DND-41 (cell line): ENCODE results near the gene SPTLC2.

Source experiments
- EZH2 ChIP-seq: IDR thresholded peaks from 3 replicates; pipeline ENCODE4 v1.6.1; 2012; ENCODE audit warnings: borderline replicate concordance, low read depth, mild to moderate bottlenecking, moderate library complexity, low read length, inconsistent platforms; ENCODE audit not compliant: severe bottlenecking
- TF ChIP-seq, protein P1 (sequence below): IDR thresholded peaks from 2 replicates; pipeline ENCODE4 v1.5.1; 2012; ENCODE audit warnings: borderline replicate concordance, low read length, moderate library complexity, mild to moderate bottlenecking; ENCODE audit not compliant: poor library complexity, severe bottlenecking; ENCODE audit errors: extremely low read depth

DNA sequence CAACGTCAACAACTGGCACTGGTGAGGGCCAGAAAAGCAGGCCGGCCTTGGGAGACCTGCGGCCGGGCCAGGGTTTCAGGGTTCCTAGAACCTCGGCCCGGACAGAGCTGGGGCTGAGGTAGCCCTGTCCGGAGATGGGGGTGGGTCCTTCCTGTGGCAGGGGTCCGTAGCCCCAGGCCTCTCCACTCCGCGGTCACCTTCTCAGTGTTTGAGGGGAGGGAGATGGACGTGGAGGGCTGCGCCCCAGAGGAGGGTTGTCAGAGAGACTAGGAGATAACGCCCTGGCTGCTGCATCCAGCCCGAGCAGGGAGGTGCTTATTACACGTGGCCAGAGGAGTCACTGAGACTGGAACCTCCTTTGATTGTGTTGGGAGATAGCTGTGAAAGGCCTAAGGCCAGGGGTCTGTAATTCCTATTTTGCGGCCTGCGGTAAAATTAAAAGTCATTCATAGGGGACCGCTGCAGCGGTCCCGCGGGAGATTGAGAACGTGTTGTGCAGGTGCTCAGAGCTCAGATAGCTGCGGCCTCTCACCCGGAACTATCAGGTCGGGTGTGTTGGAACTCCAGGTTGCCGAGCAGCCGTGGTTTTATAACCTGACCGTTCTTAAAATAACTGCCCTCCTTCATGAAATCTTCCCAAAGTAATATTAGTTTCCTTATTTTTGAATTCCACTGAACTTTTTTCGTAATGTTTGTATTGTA is 158.0 kb downstream of the SPTLC2 start:
- TF ChIP-seq, protein P1, sequence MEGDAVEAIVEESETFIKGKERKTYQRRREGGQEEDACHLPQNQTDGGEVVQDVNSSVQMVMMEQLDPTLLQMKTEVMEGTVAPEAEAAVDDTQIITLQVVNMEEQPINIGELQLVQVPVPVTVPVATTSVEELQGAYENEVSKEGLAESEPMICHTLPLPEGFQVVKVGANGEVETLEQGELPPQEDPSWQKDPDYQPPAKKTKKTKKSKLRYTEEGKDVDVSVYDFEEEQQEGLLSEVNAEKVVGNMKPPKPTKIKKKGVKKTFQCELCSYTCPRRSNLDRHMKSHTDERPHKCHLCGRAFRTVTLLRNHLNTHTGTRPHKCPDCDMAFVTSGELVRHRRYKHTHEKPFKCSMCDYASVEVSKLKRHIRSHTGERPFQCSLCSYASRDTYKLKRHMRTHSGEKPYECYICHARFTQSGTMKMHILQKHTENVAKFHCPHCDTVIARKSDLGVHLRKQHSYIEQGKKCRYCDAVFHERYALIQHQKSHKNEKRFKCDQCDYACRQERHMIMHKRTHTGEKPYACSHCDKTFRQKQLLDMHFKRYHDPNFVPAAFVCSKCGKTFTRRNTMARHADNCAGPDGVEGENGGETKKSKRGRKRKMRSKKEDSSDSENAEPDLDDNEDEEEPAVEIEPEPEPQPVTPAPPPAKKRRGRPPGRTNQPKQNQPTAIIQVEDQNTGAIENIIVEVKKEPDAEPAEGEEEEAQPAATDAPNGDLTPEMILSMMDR: no peak
- no peak for TF ChIP-seq EZH2
